Stimulated activated CD8-positive, alpha-beta memory T cell treated with anti-CD3 and anti-CD28 coated beads, Interleukin-7, amount 100 ng/mL, for 1 hour (primary cell): Measurements from ENCODE around the gene RAD9A.
A peak's percentile ranks its signal among the peaks of the same experiment; 100 is the strongest.

Experiments used
- DNase-seq, 2 donors: peaks; one replicate each; pipeline ENCODE4 v3.0.0-alpha.2; 2020; ENCODE audit warnings: low read depth in 2 of 2

Gene RAD9A

DNA sequence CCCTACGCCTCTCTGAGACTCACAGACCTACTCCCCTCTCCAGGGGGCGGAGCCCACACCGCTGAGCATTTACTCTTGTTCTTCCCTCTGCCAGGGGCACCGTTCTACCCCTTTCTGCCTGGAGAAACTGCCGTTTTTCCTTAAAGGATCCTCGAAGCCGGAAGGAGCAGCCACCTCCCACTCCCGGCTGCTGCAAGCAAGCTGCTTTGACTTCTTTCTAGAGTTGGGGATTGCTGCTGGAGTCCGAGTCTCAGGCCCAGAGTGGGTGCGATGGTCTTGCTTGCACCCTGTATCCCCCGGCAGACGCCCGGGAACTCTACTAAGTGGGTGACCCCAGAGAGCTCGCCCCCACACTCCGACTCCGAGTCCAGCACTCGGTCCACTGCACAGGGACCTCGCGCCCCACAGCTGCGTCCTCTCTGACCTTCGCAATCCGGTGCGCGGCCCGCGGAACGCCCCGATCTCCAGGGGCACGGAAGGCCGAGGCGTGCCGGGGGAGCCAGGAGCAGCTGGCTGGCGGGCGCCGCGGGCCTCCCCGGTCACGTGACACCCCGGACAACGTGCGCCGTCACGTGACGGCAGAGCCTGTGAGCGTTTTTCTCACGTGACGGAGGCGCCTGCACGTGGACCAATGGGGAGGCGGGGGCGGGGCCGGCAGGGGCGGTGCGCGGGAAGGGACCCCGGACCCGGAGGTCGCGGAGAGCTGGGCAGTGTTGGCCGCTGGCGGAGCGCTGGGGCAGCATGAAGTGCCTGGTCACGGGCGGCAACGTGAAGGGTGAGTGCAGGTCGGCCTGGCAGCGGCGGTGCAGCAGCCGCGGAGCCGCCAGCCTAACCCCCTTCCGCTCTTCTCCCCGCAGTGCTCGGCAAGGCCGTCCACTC, at the start of gene RAD9A:
Gene RAD9A, plus strand, starts transcription at position 683 of the 879 bp plus-strand sequence. Its CDS starts 59 bp downstream, at position 742.
- peak; percentile 82 to 89 for DNase-seq

DNA sequence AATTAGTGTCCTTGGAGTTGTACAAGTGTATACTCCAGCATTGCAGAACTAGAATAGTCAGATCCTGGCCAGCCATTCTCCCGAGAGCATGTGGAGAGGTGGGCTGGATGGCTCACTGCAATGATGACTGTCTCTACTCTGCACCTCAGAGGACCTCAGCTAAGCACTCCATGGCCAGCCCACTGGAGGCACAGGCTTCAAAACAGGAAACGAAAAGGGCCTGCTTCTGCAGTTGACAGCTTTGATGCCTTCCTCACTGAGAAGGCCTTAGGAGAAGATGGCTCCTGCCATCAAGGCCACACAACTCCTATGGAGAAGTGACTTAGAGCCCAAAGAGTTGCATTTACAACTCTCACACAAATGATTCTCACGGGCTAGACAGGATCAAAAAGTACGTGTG, 47.5 kb upstream of the RAD9A start:
- DNase-seq = no peak

DNA sequence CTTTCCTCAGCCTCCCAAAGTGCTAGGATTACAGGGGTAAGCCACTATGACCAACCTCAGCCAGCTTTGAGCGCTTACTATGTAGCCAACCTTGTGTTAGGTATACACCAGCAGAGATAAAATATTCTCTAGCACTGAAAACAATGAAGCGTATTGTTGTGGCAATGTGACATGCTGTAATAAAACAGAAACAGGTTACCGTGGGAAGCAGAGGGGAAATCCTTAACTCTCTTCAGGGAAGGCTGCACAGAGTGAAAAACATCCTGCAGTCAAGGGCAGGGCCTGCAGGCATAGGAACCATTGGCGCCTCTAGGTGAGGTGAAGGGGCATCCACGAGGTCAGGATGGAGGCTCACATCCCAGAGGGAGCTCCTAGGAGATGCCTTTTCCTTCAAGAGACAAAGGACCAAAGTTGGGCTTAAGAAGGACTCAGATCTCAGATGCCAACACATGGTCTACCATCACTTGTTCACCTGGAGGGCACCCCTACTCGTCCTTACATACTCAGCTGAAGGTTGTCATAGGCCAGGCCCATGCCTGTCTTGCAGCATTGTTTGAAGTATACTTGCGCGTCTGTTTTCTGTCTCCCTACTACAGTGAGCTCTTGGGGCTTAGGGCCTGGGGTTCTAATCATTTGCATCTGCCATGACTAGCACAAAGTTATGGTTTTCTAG, 46.4 kb upstream of the RAD9A start:
- no peak for DNase-seq

DNA sequence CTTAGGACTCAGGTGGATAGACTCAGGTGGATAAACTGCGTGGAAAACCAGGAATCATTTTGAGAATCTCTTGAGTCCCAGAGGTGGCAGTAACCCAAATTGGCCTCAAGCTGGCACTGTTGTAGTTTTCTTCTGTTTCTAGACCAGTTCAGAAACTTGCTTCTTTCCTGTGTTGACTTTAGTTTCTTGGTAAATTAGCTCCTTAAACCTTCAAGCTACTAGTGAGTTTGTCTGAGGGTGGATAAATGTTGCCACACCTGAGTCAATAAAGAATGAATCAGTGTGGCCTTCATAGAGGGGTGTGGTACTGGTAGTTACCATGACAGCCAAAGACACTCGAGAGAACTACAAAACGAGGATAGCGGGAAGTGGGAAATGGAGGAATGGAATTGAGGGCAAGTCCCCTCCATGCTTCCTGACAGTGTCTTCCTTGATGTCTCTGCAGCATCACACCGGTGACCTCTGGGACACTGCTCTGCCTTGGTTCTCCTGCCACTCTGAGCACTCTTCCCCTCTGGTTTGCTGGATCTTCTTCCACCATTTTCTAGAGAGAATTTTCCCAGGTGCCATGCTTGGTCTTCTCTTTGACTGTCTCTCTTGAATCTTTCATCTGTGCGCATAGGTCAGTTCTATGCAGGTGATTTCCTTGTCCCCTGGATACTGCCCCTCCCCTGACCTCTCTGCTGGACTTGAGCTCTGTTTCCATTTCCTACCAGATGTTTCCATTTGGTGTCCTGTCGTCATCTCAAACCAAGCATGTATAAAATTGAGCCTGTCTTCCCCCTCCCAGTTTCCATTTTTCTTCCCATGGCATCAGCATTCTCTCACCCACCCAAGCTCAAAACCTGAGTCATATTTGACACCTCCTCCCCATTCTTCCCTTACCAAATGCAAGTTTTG, 45.6 kb upstream of the RAD9A start:
- no peak for DNase-seq

DNA sequence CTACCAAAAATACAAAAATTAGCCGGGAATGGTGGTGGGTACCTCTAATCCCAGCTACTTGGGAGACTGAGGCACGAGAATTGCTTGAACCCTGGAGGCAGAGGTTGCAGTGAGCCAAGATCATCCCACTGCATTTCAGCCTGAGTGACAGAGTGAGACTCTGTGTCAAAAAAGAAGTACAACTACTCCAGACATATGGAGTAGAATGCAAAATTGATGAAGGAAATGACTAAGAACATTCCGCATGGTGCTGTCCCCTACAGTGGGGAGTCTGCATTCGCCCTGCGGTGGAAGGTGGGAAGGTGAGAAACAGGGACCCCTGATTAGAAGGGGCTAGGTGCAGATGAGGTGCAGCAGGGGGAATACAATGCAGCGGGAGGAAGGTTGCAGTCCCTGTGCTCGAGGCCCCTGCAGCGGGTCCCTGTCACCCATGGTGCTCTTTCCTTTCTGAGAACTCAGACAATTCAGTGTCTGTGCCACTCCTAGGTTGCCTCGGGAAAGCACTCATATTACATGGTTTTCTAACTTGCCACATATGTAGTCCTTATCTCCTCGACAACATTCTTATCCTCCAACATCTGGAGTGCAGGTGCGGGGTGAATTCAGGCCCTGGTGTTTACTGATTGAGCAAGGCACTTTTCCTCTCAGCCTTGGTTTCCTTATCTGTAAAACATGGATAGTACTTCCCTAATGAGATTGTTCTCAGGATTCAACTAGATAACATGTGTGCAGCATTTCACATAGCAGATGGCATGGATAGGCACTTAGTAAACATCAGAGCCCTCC, 43.6 kb upstream of the RAD9A start:
- DNase-seq = no peak

DNA sequence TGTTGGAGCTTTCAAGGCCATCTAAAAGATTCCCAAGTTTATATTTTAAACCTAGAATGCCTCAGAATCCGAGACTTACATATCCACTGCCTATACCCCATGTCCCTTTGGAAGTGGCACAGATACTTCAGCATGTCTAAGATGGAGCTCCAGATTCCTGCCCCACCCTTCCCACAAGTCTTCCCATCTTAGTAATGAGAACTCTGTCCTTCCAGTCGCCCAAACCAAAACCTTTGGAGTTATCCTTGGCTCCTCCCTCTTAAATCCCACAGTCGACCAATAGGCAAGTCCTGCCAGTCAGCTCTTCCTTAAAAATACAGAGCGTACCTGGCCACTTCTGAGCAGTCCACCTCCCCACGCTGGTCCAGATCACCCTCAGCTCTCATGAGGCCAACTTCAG, 42.8 kb upstream of the RAD9A start:
- no peak for DNase-seq

DNA sequence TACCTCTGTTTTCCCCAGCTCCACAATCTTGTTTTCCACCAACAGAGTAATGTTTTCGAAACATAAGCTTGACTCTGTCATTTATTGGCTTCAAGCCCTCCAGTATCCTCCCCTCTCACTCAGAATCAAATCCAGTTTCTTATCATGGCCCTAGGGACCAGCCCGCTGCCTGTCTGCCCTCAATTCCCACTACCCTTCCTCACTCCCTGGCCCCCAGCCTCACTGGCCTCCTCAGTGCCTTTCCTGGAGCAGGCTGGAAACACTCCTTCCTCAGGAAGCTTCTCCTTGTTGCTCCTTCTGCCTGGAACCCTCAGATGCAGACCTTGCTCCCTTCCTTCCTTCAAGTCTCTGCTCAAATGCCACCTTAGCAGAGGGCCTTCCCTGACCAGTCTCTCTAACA, 42.3 kb upstream of the RAD9A start:
- no peak for DNase-seq

- DNase-seq = no peak
These were observed 41.8 kb upstream of the RAD9A start for GRCh38 chr11:67349928-67350465.

GRCh38 chr11:67351275-67352005, 40.3 kb upstream of the RAD9A start:
- DNase-seq = peak in 1 of 2 donors; percentile 38

GRCh38 chr11:67352546-67353316, 39.1 kb upstream of the RAD9A start:
- no peak for DNase-seq

DNA sequence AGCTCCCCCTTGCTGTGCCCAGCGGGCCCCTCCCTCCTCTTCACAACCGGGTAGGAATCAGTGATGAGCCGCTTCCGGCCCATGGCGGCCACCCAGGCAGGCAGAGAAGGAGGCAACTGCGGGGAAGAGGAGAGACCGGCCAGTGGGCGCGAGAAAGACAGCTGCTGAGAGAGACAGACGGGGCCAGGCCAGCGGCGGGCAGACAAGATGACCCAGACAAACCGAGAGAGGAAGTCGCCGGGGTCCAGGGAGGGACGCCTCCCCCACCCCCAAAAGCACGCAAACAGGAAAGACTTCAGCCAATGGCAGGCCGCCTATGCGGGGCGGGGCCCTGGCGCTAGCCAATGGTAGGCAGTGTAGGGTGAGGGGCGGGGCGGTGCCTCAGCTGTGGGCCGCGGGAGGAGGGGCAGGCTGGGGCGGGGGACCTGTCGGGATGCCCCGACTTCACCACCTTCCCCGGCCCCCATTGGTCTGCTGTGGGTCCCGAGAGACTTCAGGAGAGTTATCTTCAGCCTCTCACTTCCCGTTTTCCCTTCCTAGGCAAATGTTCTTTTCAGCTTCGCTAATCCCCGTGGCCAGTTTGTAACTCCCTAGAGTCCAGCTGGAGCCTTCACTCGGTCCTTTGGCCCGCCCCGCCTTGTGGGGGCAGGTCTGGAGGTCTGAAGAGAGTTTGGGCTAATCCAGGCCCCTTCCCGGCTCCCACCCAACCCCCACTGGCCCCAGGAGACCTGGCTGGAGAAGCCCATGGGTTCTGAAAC, 38.3 kb upstream of the RAD9A start, which contains the start of gene POLD4:
Gene POLD4, minus strand, starts transcription at position 230 of the 758 bp plus-strand sequence. Its CDS starts 147 bp downstream, at position 83.
- DNase-seq = peak; percentile 91 to 92

- DNase-seq = no peak
These were observed 37.4 kb upstream of the RAD9A start for GRCh38 chr11:67354075-67355022.

DNA sequence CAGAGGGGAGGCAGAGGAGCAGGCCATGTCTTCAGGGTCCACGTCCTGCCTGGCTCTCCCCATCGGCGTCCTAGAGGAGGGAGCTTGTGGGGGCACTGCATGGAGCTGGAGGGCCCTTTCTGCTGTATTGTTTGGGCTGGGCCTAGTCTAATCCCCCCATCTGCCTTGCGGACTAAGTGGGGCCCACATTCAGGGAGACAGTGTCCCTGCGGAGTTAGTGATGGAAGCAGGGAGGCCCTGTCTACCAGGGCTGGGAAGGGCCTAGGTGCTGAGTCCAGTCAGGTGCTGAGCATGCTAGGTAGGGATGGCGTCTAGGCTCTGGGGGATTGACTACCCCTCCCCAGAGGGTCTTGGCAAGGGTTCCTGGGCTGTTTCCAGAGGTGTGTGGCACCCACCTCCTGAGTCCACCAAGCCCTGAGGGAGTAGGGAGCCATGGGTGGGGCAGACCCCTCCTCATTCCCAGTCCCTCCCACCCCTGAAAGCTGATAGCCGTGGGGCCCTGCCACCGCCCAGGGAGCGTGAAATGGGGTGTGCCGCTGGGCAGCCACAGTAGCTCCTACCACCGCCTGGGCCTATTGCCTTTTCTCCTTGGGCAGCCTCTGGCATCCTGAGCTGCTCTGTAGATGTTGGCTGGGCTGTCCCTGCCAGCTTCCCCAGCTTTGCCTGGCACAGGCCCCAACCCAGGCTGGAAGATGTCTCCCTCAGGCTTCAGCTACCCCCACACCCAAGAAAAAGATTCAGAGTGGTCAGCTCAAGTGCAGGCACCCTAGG, 36.6 kb upstream of the RAD9A start:
- no peak for DNase-seq

- no peak for DNase-seq
These were observed 35.9 kb upstream of the RAD9A start for GRCh38 chr11:67355794-67356386.

DNA sequence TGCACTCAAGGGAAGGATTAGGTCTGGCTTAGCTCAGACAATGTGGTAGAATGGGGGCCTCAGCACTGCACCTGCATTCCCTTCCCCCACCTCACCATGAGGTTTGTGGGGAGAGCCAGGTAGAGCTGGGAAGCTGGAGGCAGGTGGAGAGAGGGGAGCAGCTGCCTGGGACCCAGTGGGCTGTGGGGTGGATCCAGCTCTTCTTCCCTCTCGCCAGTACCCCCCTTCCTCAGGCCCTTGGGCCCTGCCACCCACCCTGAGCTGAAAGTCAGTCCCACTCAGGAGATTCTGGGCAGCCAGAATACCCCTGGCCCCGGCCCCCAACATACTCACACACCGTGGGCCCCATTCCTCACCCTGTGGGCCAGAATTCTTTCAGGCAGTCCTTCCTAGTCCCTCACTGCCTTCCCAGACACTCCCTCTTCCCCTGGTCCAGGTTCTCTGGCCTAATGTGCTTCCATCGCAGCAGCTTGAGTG, 35.4 kb upstream of the RAD9A start:
- DNase-seq = no peak
